DOHH2 (cell line): ENCODE data around the gene UBAP2L.

Experiments used
- CTCF ChIP-seq: fragments of 200-600 bp; sonication (generic); IDR thresholded peaks from one replicate; pipeline ENCODE4 v1.5.1; 2014; ENCODE audit warnings: antibody characterized with exemption, mild to moderate bottlenecking, low read depth, low read length; ENCODE audit not compliant: poor library complexity, severe bottlenecking
- EZH2phosphoT487 ChIP-seq: fragments of 200-600 bp; sonication (generic); IDR thresholded peaks from 2 replicates; pipeline ENCODE4 v1.6.1; 2017; ENCODE audit warnings: borderline replicate concordance, mild to moderate bottlenecking, antibody characterized with exemption, low read length, moderate library complexity, mixed read lengths

DNA sequence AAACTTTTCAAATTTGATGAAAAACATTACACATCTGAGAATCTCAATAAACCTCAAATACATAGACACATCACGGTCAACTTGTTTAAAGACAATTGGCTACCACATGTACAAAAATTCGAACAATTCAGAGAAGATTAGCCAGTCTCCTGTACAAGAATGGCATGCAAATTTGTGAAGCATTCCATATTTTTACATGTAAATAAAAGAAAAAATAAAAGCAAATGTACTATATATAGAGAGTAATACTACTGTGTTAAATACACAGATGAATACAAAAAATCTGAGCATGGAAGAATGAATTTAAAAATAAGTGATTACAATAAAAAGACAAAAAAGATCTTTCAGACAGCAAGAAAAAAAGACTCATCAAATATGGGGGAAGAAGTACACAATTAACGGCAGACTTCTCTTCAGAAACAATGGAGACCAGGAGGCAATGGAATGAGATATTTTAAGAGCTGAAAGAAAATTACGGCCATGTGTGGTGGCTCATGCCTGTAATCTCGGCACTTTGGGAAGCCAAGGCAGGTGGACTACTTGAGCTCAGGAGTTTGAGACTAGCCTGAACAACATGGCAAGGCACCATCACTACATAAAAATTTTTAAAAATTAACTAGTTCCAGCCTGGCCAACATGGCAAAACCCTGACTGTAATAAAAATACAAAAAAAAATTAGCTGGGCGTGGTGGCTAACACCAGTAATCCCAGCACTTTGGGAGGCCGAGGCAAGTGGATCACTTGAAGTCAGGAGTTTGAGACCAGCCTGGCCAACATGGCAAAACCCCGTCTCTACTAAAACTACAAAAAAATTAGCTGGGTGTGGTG is 74.9 kb downstream of the UBAP2L start:
- no peak for TF ChIP-seq CTCF
- TF ChIP-seq EZH2phosphoT487: no peak
